Esophagus muscularis mucosa (tissue), 4 donors: Measurements from ENCODE around the gene PRR23B. TPM values are rescaled to one million over a fixed set of nuclear protein-coding genes. Genes with fewer than 3 reads are reported as not detected.
"Not testable (repeated sequence)": the region's sequence is repeated elsewhere in the genome, so short reads cannot be mapped to it uniquely, and the experiment has no call there.

ENCODE experiments used
- DNase-seq: peaks from one replicate; pipeline ENCODE4 v3.0.0-alpha.2; 2017; ENCODE audit errors: extremely low spot score
- H3K27ac ChIP-seq, 4 donors: fragments of 200-600 bp; sonication (generic); replicated peaks in 1 of 4; 1 replicate in 3 of 4; 2 replicates in 1 of 4; pipeline ENCODE4 v1.5.1; 2016 to 2019; ENCODE audit warnings: mild to moderate bottlenecking in 1 of 4
- H3K27me3 ChIP-seq, 4 donors: fragments of 200-600 bp; sonication (generic); one replicate each; pipeline versions ENCODE4 v1.5.1 to v1.6.0; 2016 to 2019
- H3K36me3 ChIP-seq, 4 donors: fragments of 200-600 bp; sonication (generic); one replicate each; pipeline ENCODE4 v1.5.1; 2016 to 2019
- H3K4me1 ChIP-seq, 4 donors: fragments of 200-600 bp; sonication (generic); one replicate each; pipeline ENCODE4 v1.5.1; 2016 to 2019
- H3K4me3 ChIP-seq, 4 donors: fragments of 200-600 bp; sonication (generic); 1 replicate in 2 of 4; 2 replicates in 2 of 4; pipeline ENCODE4 v1.5.1; 2016 to 2019; ENCODE audit warnings: mild to moderate bottlenecking in 4 of 4, moderate library complexity in 1 of 4
- H3K9me3 ChIP-seq, 4 donors: fragments of 200-600 bp; sonication (generic); 1 replicate in 3 of 4; 2 replicates in 1 of 4; pipeline ENCODE4 v1.5.1; 2016 to 2019
- CTCF ChIP-seq, 3 experiments: fragments of 200-600 bp in 2 of 3; fragments of 450-650 bp in 1 of 3; sonication (generic) in 2 of 3; IDR thresholded peaks; one replicate each; pipeline ENCODE4 v1.5.1; 2017 to 2019; ENCODE audit warnings: antibody characterized with exemption in 3 of 3, mild to moderate bottlenecking in 2 of 3, moderate library complexity in 1 of 3
- EP300 ChIP-seq: sonication (generic); formaldehyde crosslinking; IDR thresholded peaks from one replicate; pipeline ENCODE4 v1.6.1; 2017; ENCODE audit warnings: antibody characterized with exemption
- POLR2A ChIP-seq: fragments of 450-650 bp; IDR thresholded peaks from one replicate; pipeline ENCODE4 v1.6.1; 2017; ENCODE audit warnings: antibody characterized with exemption, moderate library complexity, mild to moderate bottlenecking, low read depth
- POLR2AphosphoS5 ChIP-seq, 2 donors: sonication (generic); formaldehyde crosslinking; IDR thresholded peaks; one replicate each; pipeline ENCODE4 v1.6.1; 2017; ENCODE audit warnings: antibody characterized with exemption in 2 of 2
- WGBS: methylation state at CpG from one replicate; pipeline ENCODE4 v1.1.5; 2018; 5-methylcytosine and 5-hydroxymethylcytosine counted together
- intact Hi-C: fragments of 100-400 bp; cut with DNase I; formaldehyde crosslinking; loops from one replicate; pipeline ENCODE4 v1.15.1; 2023
- total RNA-seq, 4 donors: library from RNA; depleted of rRNA; stranded (reverse); fragments of >200 nt; gene quantifications; one replicate each; pipeline versions ENCODE4 v1.1.0 to v1.2.1, GENCODE V29; 2016

PRR23B gene
- total RNA-seq, 4 donors from 2014 or later: not detected

- 75% methylated on average over 44 of the region's 50 CpGs for WGBS
- no peak for TF ChIP-seq EP300
- TF ChIP-seq POLR2AphosphoS5 (IDR thresholded peaks at IDR 0.05): no peak
- peaks cover 0 to 30% (median 9%) of the 10 kb centered on the region in 4 donors for H3K9me3 ChIP-seq
These were observed 23.0 kb upstream of the PRR23B start for GRCh38 chr3:139043554-139044365.

DNA sequence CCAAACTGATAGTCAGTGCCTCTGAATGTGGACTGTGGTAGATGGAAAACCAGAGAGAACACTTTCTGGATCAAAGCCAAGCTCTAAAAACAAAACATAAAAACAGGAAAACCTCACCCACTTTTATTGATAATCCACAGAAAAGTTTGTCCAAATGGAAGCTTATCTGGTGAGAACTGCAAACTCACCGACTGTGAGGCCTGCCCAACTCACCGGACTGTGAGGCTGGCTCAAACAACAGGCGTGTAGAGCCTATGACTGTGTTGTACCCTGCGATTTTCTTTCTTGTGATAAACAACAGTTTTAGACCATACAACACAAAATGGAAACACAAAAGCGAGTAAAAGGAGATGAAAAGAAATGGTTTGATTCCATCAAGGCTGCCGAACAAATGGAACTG, 16.8 kb upstream of the PRR23B start:
- Histone ChIP-seq H3K27me3 (no peaks in the 10 kb centered on the region), H3K4me3 (no peak overlapping the region), H3K4me1 (no peaks in the 10 kb centered on the region), H3K36me3 (no peaks in the 10 kb centered on the region), H3K27ac (no peak overlapping the region), H3K9me3 (peaks cover 0 to under 1% (median 0%) of the 10 kb centered on the region in 4 donors)
- TF ChIP-seq POLR2AphosphoS5 (IDR thresholded peaks at IDR 0.05) (no peak), CTCF (IDR thresholded peaks at IDR 0.05) (no peak), POLR2A (no peak), EP300 (no peak)
- no peak for DNase-seq
- 80% methylated on average over 6 of the region's 6 CpGs for WGBS
- intact Hi-C loops: no loop called here

More at GRCh38 chr3:139043554-139044365, 23.0 kb upstream of the PRR23B start:
- DNase-seq: no peak
- intact Hi-C loops: no loop called here
- H3K4me3 ChIP-seq: no peak overlapping the region
- H3K27ac ChIP-seq: no peak overlapping the region
- H3K4me1 ChIP-seq: no peaks in the 10 kb centered on the region
- H3K36me3 ChIP-seq: no peaks in the 10 kb centered on the region
- no peaks in the 10 kb centered on the region for H3K27me3 ChIP-seq

GRCh38 chr3:139032326-139033002, 11.7 kb upstream of the PRR23B start:
- Histone ChIP-seq H3K27me3 (no peaks in the 10 kb centered on the region), H3K9me3 (peaks cover 0 to 21% (median 14%) of the 10 kb centered on the region in 4 donors), H3K4me1 (no peaks in the 10 kb centered on the region), H3K4me3 (no peak overlapping the region), H3K36me3 (no peaks in the 10 kb centered on the region), H3K27ac (no peak overlapping the region)
- no peak for DNase-seq
- TF ChIP-seq POLR2AphosphoS5 (IDR thresholded peaks at IDR 0.05) (no peak), CTCF (IDR thresholded peaks at IDR 0.05) (no peak), EP300 (no peak), POLR2A (no peak)
- WGBS: 85% methylated on average over 2 of the region's 2 CpGs
- intact Hi-C loops: no loop called here

- H3K9me3 ChIP-seq: peaks cover 0 to 21% (median 14%) of the 10 kb centered on the region in 4 donors
- H3K27ac ChIP-seq, H3K4me1 ChIP-seq, H3K27me3 ChIP-seq, intact Hi-C loops, H3K36me3 ChIP-seq, H3K4me3 ChIP-seq, DNase-seq: not testable (repeated sequence)
These were observed 9.8 kb upstream of the PRR23B start for GRCh38 chr3:139030576-139030975.

- WGBS: 92% methylated on average over 2 of the region's 2 CpGs
- no peak for TF ChIP-seq EP300
- no peak for TF ChIP-seq POLR2AphosphoS5 (IDR thresholded peaks at IDR 0.05)
- no peak for TF ChIP-seq POLR2A
- TF ChIP-seq CTCF (IDR thresholded peaks at IDR 0.05): no peak
- intact Hi-C loops: no loop called here
These were observed 4.2 kb upstream of the PRR23B start for GRCh38 chr3:139024968-139025367.

More at GRCh38 chr3:139024968-139025367, 4.2 kb upstream of the PRR23B start:
- H3K4me3 ChIP-seq: no peak overlapping the region
- no peak overlapping the region for H3K27ac ChIP-seq
- H3K9me3 ChIP-seq: peaks cover 0 to 10% (median 8%) of the 10 kb centered on the region in 4 donors
- peaks cover 0 to 12% (median 0%) of the 10 kb centered on the region in 4 donors for H3K27me3 ChIP-seq
- H3K36me3 ChIP-seq: no peaks in the 10 kb centered on the region
- no peak for DNase-seq
- no peaks in the 10 kb centered on the region for H3K4me1 ChIP-seq
